DOHH2 (cell line): ENCODE results near the gene SPATA13.

ENCODE experiments used
- CTCF ChIP-seq: fragments of 200-600 bp; sonication (generic); IDR thresholded peaks from one replicate; pipeline ENCODE4 v1.5.1; 2014; ENCODE audit warnings: antibody characterized with exemption, mild to moderate bottlenecking, low read depth, low read length; ENCODE audit not compliant: poor library complexity, severe bottlenecking
- EZH2phosphoT487 ChIP-seq: fragments of 200-600 bp; sonication (generic); IDR thresholded peaks from 2 replicates; pipeline ENCODE4 v1.6.1; 2017; ENCODE audit warnings: borderline replicate concordance, mild to moderate bottlenecking, antibody characterized with exemption, low read length, moderate library complexity, mixed read lengths

- TF ChIP-seq CTCF = no peak
- TF ChIP-seq EZH2phosphoT487 = no peak
Observed at GRCh38 chr13:24179486-24179850, 18.9 kb downstream of the SPATA13 start.
